ENCODE data around the gene EFL1. TPM values are rescaled to one million over a fixed set of nuclear protein-coding genes. Genes with fewer than 3 reads are reported as not detected.
A peak's percentile ranks its signal among the peaks of the same experiment; 100 is the strongest.

Gene EFL1
- total RNA-seq, 2 donors from 2014 or later, result 42.0 to 59.1 TPM

DNA sequence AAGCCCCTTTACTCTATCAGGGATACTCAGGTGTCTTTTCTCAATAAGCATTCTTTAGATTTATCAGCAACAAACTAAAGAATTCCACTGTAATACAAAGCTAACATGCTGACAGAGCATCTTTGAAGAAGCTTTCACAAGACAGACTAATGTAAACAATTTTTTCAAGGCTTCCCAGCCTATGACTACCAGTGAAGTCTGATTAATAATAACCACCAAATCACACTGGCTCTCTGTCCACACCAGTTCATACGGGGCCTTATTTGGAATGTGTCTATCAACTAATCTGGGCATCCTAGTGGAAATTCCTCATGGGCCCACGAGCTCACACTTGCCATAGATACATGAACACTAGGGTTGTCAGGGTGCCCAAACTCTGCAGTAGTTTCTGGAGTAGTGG is 84.5 kb downstream of the EFL1 start:
- H3K4me1 ChIP-seq (ENCODE audit: control insufficient read depth, insufficient read depth, low read length), result peaks cover 6% of the 10 kb centered on the region
- H3K27me3 ChIP-seq (ENCODE audit: control insufficient read depth, insufficient read depth, low read length, poor library complexity, severe bottlenecking), result no peaks in the 10 kb centered on the region
- no peak overlapping the region for H3K4me3 ChIP-seq (ENCODE audit: low read length)
- no peaks in the 10 kb centered on the region for H3K27me3 Mint-ChIP-seq (ENCODE audit: insufficient read depth)
- peaks cover 9% of the 10 kb centered on the region for H3K36me3 ChIP-seq (ENCODE audit: control insufficient read depth, insufficient read depth, low read length)
- H3K4me1 Mint-ChIP-seq, result peaks cover 12% of the 10 kb centered on the region
- WGBS, 2 experiments (ENCODE audit: insufficient coverage in 1 of 2, insufficient read length in 1 of 2), result 92 to 100% methylated on average over 2 of the region's 2 CpGs
- no peak overlapping the region for H3K27ac Mint-ChIP-seq
- H3K9me3 ChIP-seq (ENCODE audit: control insufficient read depth, low read length), result no peaks in the 10 kb centered on the region
- H3K36me3 Mint-ChIP-seq (ENCODE audit: low read depth), result peaks cover 4% of the 10 kb centered on the region
- H3K9me3 Mint-ChIP-seq, result no peaks in the 10 kb centered on the region
- H3K27ac ChIP-seq (ENCODE audit: low read depth, low read length), result no peak overlapping the region
- TF ChIP-seq CTCF (conservative IDR thresholded peaks at IDR 0.05), result no peak
- no peak overlapping the region for H3K4me3 Mint-ChIP-seq
- DNase-seq, result no peak
- H3K9ac ChIP-seq (ENCODE audit: extremely low read depth, low read length, poor library complexity, severe bottlenecking), result no peak overlapping the region

GRCh38 chr15:82177291-82178010 is 85.1 kb downstream of the EFL1 start:
- Histone ChIP-seq H3K9me3 (ENCODE audit: control insufficient read depth, low read length) (no peaks in the 10 kb centered on the region), H3K4me1 (ENCODE audit: control insufficient read depth, insufficient read depth, low read length) (peaks cover 6% of the 10 kb centered on the region), H3K36me3 (ENCODE audit: control insufficient read depth, insufficient read depth, low read length) (peaks cover 9% of the 10 kb centered on the region), H3K27me3 (ENCODE audit: control insufficient read depth, insufficient read depth, low read length, poor library complexity, severe bottlenecking) (no peaks in the 10 kb centered on the region), H3K27ac (ENCODE audit: low read depth, low read length) (no peak overlapping the region), H3K4me3 (ENCODE audit: low read length) (no peak overlapping the region), H3K9ac (ENCODE audit: extremely low read depth, low read length, poor library complexity, severe bottlenecking) (no peak overlapping the region)
- H3K4me1 Mint-ChIP-seq, result peaks cover 12% of the 10 kb centered on the region
- 91 to 95% methylated on average over 2 to 3 of the region's 3 CpGs for WGBS, 2 experiments (ENCODE audit: insufficient coverage in 1 of 2, insufficient read length in 1 of 2)
- H3K27me3 Mint-ChIP-seq (ENCODE audit: insufficient read depth), result no peaks in the 10 kb centered on the region
- DNase-seq, result no peak
- H3K4me3 Mint-ChIP-seq, result no peak overlapping the region
- H3K27ac Mint-ChIP-seq, result no peak overlapping the region
- H3K9me3 Mint-ChIP-seq, result no peaks in the 10 kb centered on the region
- TF ChIP-seq CTCF (conservative IDR thresholded peaks at IDR 0.05), result no peak
- H3K36me3 Mint-ChIP-seq (ENCODE audit: low read depth), result peaks cover 4% of the 10 kb centered on the region

GRCh38 chr15:82176542-82176941 is 86.0 kb downstream of the EFL1 start:
- TF ChIP-seq CTCF (conservative IDR thresholded peaks at IDR 0.05), result peak; percentile 39
- Histone ChIP-seq H3K9ac (ENCODE audit: extremely low read depth, low read length, poor library complexity, severe bottlenecking) (no peak overlapping the region), H3K9me3 (ENCODE audit: control insufficient read depth, low read length) (no peaks in the 10 kb centered on the region), H3K27ac (ENCODE audit: low read depth, low read length) (no peak overlapping the region), H3K27me3 (ENCODE audit: control insufficient read depth, insufficient read depth, low read length, poor library complexity, severe bottlenecking) (no peaks in the 10 kb centered on the region), H3K36me3 (ENCODE audit: control insufficient read depth, insufficient read depth, low read length) (peaks cover 10% of the 10 kb centered on the region), H3K4me3 (ENCODE audit: low read length) (no peak overlapping the region), H3K4me1 (ENCODE audit: control insufficient read depth, insufficient read depth, low read length) (peaks cover 6% of the 10 kb centered on the region)
- DNase-seq, result no peak
- Mint-ChIP-seq H3K9me3 (no peaks in the 10 kb centered on the region), H3K27ac (no peak overlapping the region), H3K36me3 (ENCODE audit: low read depth) (peaks cover 4% of the 10 kb centered on the region), H3K4me1 (peaks cover 12% of the 10 kb centered on the region), H3K4me3 (no peak overlapping the region), H3K27me3 (ENCODE audit: insufficient read depth) (no peaks in the 10 kb centered on the region)
- 100% methylated on average over 2 of the region's 2 CpGs; no CpG with 5 or more reads in 1 of the 2 experiments for WGBS, 2 experiments (ENCODE audit: insufficient coverage in 1 of 2, insufficient read length in 1 of 2)
